NCI-H524 treated with DMSO at 0.1 percent for 48 hours (cell line): ENCODE results near the gene EFR3B.
"Not testable (repeated sequence)": the region's sequence is repeated elsewhere in the genome, so short reads cannot be mapped to it uniquely, and the experiment has no call there.

Experiments
- DNase-seq: peaks from one replicate; lab custom pipeline; 2025; lab: John Stamatoyannopoulos, UW

EFR3B gene, protein sequence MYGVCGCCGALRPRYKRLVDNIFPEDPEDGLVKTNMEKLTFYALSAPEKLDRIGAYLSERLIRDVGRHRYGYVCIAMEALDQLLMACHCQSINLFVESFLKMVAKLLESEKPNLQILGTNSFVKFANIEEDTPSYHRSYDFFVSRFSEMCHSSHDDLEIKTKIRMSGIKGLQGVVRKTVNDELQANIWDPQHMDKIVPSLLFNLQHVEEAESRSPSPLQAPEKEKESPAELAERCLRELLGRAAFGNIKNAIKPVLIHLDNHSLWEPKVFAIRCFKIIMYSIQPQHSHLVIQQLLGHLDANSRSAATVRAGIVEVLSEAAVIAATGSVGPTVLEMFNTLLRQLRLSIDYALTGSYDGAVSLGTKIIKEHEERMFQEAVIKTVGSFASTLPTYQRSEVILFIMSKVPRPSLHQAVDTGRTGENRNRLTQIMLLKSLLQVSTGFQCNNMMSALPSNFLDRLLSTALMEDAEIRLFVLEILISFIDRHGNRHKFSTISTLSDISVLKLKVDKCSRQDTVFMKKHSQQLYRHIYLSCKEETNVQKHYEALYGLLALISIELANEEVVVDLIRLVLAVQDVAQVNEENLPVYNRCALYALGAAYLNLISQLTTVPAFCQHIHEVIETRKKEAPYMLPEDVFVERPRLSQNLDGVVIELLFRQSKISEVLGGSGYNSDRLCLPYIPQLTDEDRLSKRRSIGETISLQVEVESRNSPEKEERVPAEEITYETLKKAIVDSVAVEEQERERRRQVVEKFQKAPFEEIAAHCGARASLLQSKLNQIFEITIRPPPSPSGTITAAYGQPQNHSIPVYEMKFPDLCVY

DNA sequence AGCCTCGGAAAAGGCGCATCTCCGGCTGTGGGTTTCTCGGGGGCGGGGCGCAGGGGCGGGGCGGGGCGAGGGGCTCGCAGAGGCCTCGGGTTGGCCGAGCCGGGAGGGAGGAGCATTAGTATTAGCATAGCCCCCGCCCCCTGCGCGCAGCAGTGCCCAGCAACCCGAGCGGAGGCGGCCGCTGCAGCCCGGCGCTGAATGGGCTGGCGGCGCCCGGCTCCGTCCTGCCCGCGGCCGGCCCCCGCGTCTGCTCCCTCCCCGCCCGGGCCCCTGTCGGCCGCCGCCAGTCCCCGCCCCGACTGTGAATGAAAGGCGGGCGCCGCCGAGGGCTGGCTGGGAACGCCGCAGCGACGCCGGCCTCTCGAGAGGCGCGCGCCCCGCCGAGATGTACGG is at the start of gene EFR3B:
Gene EFR3B (plus strand): TSS at position 149 of the 393 bp plus-strand sequence. CDS start 237 bp downstream, at position 386.
- peak; percentile 73 for DNase-seq

DNA sequence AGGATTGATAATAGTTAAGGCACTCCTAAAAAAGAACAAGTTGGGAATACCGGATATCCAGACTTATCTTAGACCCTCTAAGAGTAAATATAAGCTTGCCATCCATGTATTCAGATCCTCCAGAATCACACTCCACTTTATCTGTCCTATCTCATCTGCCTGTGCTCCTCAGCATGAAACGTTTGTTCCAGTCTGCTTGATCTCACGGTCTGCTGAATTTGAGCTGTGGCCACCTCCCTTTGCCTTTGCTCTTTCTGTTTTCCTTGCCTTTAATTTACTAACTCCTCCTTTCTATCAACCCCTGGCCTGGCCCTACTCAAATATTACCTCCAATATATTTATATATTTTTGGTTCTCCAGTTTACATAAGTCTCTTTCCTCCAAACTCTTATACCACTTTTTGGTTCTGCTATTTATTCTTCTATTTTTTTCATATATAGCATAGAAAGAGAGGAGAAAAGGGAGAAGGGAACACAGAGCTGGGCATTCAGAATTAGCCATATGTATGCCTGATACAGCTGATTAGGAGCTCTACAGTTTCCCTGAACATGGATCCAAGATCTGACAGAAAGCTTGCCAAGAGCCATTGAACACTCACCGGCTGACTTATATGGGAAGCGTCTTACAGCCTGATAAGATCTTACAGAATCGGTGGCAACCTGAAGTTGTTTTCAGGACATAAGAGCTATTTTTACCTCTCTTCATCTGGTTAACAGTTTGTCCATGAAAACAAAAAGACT is 48.3 kb upstream of the EFR3B start:
- no peak for DNase-seq

DNA sequence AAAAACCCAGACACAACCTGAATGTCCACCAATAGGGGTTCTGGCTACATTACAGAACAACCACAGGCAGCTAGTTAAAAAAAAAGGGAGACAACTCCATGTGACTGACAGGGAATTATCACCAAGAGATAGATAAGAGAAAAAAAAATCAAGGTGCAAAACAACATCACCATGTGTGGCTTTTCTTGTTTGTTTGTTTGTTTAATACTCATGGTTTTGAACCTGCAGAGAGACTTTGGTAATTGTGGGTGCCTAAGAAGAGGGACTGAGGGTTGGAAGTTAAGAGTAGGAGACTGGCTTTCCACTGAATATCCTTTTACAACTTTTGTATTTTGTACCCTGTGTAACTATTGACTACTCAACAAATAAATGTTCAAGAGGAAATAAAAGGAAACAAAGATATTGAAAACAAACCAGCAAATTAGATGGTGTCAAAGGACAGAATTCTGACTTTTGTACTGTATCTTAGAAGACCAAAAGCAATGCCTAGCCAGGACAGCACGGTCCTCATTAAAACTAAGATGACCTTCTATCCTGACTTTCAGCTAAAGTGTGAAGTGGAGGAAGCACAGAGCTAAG is 47.6 kb upstream of the EFR3B start:
- no peak for DNase-seq

DNA sequence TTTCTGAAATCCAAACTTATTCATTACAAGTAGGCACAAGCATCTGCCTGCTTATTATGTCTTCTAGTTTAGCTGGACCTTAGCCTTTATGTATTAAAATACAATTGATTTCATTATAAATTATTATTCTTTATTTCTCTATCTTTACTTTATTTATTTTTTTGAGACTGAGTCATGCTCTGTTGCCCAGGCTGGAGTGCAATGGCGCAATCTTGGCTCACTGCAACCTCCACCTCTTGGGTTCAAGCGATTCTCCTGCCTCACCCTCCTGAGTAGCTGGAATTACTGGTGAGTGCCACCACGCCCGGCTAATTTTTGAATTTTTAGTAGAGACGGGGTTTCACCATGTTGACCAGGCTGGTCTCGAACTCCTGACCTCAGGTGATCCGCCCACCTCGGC is 42.8 kb upstream of the EFR3B start:
- DNase-seq = not testable (repeated sequence)

DNA sequence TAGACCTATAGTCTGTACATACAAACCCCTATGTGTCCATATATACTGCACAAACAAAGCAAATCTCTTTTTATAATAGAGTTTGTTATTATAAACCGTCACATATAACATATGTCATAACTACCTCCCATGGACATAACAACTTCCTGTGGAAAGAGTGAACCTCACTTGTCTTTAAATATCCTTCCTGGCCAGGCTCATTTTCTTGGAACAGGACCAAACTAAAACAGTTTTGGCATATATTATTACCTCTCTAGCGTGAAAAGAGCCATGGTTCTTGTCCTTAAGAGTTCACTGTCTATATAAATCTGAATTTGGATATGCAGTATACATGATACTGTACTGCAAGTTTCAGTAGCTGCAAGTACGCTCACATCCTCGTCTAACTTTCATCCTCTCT is 41.8 kb upstream of the EFR3B start:
- no peak for DNase-seq

DNA sequence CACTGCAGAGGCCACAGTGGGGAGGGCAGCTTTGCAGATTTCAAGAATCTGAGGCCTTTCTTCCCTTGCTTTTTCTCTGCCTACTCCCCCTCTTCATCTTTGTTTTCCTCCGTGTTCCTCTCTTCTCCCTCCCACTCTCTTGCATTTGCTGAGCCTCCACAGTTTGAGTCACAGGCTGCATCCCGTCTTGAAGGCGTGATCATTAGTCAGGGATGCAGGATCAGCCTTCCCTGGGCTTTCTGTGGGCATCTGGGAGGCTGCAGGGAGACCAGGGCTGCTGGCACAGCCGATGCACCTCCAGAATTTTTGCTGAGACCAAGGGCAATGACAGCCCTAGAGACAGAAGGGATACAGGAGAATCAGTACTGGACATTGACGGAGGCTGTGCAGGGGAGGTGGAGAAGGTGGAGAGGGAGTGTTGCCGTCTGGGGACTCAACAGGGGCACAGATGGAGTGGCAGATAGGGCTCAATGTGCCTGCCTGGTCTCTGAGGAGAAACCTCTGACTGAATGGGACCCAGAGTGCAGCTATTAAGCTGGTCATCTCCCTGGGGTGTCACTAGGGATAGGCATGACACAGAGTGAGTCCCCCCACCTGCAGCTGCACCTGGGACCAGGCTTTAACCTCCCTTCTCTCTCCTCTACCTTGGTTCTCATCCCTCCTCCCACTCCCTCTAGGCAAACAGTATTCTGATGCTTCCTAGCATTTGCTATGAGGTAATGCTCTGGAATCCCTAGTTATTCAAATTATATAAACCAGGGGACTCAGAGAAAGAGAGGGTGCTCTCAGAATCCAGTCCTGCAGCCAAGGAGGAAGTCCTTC is 41.2 kb upstream of the EFR3B start:
- no peak for DNase-seq

DNA sequence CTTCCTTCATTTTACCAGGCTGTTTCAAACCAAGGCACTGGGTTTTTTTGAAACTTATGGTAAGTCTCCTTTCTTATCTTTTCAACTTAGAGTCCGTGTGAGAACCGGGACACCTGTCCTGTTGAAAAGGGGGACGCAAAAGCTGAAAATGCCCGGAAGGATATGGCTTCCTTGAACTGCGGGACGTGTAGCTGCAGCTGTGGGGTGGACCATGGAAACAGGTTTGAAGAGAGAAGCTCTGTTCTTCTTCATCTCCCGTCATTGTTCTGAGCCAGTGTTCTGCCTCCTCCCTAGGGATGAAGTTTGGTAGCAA is 40.6 kb upstream of the EFR3B start:
- DNase-seq = no peak

DNA sequence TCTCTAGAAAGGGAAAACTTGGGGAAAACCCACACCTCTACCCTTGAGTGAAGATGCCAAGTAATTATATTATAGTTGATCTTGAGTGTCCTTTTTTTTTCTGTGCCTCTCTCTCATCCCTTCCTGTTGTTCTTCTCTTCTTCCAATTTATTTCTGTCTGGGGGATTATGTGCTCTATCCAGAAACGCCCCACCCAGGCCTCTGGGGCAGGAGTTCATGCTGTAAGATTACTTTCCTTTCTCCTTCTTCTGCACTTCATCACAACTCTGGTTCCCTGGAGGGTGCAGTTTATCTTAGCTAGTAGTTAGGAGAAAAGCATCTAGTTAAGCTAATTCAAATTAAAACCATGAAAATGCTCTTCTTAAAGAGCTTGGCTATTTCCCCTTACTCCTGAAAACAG is 39.8 kb upstream of the EFR3B start:
- DNase-seq = no peak

DNA sequence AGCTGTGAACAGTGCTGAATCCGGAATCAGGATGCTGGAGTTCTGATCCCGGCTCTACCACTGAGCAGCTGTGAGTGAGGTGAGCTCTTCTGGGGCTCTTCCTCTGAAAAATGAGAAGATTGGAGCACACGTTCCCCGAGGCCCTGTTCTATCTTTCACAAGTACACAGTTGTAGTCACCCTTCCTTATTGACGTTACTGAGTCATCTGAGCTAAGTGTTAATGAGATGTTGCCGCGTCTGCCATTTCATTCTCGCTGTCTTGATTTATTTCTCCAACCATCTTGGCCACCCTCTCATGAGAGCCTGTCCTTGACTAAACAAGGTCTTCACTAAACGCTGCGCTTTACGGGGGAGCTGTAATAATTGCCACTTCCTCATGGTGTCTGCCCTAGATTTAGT is 31.9 kb upstream of the EFR3B start:
- DNase-seq = no peak

DNA sequence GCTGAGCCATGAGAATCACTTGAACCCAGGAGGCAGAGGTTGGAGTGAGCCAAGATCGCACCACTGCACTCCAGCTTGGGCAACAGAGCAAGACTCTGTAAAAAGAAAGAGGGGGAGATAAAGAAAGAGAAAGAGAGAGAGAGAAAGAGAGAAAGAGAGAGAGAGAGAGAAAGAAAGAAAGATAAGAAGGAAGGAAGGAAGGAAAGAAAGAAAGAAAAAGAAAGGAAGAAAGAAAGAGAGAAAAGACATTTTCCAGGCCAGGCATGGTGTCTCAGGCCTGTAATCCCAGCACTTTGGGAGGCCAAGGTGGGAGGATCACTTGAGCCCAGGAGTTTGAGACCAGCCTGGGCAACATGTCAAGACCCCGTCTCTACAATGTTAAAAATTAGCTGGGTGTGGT is 30.5 kb upstream of the EFR3B start:
- DNase-seq = not testable (repeated sequence)

DNA sequence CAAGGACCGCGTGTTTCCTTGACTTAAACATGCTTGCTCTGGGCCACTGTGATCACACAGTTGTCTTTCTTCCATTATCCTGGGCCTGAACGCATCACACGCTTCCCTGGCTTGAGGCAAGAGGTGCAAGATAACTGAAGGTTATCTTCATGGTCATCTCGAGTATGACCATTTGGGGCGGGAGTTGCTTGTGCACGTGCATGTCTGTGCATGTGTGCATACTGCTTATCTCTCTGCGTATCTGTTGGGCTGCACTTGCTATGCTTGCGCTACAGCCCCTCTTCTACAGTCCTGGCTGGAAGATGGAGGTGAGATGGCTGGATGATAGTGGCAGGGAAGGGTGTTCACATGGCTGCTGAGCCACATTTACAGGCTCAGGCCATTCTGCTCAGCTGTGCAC is 27.2 kb upstream of the EFR3B start:
- no peak for DNase-seq

DNA sequence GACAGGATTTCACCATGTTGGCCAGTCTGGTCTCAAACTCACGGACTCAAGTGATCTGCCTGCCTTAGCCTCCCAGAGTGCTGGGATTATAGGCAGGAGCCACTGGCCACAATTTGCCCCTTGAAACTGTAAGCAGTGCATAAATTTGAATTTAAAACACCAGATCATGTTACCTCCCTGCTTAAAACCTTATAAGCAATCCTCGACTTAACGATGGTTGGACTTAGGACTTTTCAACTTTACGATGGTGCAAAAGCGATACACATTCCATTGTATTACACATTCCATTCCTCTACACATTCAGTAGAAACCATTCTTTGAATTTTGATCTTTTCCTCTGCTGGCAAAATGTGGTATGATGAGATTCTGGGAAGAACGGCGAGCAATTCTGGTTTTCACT is 23.2 kb upstream of the EFR3B start:
- DNase-seq = no peak

DNA sequence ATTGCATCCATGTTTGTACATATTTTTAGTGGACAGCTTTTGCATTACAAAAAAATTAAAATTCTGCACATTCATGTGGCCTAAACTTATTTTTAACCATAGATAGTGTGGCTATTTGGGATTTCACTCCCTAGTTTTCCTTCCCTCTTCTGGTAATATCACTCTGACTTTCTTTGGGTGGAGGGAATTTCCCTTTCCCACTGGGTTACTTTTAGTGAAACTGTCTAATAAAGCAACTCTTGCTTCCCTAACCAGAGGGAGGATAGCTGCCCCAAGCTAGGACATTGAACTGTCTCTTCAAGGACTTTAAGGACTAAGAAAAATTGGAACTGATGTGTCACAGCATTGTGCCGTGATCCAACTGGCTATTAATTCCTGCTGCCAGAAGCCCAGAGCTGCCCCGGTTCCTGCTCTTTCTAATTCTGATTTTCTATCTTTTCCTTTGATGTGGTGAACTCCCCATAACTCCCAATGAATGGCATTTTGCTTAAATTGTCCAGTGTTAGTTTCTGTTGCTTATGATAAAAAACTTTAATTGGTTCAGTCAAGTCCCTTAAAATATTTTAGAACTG is 20.0 kb upstream of the EFR3B start:
- no peak for DNase-seq

DNA sequence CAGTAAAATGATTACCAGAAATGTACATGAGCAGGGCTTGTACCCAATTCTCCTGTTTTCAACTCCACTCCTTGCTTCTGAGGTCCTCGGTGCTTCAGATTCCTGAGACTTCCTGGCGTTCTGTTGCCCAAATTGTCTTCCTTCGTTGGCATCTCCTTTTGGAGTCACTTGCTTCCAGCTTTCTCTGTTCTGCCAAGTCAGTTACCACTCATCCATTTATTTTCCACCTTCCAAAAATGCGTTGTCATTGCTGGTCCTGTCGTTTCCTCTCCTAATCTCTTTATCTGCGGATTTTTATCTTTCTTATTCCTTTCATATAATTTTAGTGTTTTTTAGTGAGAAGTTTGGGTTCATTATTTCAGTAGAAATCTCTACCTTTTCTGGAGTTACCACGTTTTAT is 18.5 kb upstream of the EFR3B start:
- no peak for DNase-seq

DNA sequence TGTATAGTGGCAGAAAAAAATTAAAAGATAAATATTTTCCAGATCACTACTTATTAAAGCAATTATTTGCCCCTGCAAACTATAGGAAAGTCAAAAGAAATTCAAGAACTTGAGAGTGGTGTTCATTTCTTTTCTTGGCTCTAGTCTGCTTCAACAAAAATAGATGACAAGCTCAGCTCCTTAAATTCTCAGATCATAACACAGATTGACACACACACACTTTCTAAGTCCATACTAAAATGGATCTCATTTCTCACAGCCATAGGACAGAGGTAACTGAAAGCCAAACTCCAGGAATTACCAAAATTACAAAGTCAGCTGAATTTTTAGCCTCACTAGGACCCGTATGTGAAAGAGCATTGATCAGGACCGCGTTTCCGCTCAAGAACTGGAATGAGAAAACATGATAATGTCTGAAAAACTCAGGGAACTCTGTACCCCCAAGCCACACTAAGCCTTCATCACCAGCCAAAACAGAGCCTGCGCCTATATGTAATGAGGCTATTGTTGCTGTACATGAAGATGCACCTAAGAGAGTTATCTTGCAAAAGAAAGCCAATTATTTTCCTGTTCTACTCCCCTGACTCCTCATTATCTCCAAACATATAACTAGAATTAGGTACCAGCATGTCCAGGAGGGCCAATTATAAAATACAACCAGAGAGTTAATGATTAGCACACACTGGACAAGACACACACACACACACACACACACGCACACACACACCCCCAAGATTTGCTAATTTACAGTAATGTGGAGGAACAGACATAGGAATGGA is 16.5 kb upstream of the EFR3B start:
- no peak for DNase-seq

DNA sequence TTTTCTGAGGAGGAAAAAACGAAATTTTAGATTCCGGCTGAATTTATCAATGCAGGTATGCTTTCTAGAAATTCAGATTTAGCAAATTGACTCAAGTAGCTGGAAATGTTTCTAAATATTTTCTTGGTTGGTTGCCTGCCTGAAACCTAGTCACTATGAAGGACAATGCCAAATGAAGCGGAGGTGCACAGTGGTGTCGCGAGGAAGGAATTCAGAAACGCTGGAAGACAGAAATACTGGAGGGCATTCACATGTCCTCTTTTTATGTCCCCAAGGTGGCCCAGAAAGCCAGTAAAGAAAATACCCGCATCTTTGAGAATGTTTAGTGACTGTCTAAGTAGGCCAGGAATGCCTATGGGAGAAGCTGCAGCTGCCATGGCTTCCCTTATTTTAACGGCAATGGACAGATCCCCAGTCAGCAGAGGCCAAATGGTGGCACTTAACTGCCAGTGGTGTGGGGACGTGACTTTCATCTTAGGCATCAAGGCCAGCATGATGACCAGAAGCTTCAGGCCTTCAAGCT is 15.8 kb upstream of the EFR3B start:
- no peak for DNase-seq

DNA sequence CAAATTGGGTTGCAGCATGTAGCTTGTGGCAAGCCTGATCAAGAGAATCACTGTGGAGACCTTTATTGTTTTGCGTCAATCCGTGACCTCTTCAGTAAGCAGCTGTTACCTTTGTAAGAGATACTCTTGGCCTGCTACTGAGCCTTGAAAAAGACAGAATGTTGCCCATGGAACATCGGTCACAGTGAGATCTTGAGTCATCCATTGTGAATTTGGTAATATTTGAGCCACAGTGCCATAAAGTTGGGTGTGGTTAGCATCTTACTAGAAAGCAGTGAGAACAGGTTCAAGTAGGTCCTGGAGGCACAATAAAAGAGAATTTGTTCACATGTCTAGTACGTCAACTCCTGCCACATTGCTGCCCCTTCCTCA is 12.7 kb upstream of the EFR3B start:
- DNase-seq = no peak

DNA sequence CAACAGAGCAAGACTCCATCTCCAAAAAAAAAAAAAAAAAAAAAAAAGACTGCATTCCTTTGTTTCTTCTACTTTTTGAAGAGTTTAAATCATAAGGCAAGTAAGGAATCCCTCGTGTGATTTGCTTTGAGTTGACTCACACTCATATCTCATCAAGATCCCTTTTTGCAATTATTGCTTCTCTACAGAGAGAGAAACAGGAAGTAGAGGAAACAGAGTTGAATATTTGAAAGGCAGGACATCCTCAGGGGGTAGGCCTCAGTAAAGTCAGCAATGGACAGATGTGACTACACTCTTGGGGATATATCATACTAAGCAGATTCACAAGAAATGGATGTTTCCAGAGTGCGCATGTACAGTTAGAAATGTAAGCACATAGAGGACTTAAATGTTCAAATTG is 11.2 kb upstream of the EFR3B start:
- DNase-seq = no peak

DNA sequence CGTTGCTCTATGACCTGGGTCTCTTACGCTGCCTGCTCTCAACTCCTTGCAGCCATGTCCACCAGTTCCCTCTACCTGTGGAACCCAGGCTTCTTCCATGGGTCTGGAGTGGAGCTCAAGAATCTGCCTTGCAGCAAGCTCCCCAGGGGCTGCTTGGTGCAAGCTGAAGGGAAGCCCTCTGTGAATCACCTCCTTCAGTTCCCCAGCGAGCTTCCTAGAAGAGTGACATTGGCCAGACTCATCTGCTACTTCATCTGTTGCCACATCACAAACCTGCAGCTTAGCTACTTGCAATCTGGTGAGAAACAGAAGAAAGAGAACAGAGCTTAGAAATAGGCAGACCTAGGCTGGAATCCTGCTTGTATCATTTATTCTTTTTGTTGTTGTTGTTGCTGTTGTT is 9.8 kb upstream of the EFR3B start:
- no peak for DNase-seq

DNA sequence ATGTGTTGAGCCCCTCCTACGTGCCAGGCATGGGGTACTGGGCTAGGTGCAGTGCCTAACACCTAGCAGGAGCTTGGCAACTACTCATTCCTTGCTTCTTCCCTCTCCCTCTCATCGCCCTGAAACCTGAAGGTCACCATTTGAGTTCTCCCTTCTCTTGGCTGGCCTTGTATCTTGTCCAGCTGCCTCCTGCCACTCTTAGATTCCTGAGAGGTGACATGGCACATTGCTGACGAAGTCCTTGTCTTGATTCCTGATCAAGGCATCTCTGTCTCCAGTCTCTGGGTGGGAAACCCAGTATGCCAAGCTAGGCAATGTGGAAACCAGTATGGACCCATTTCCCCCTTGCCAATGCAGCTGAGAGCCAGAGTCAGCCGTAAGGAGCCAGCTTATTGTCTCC is 9.0 kb upstream of the EFR3B start:
- no peak for DNase-seq
